Activated CD4-positive, alpha-beta T cell treated with anti-CD3 and anti-CD28 coated beads, Interleukin-2, amount 50 U/mL, for 4 hours (primary cell): Measurements from ENCODE around the gene GSN.
A peak's percentile ranks its signal among the peaks of the same experiment; 100 is the strongest.

Experiments used
- DNase-seq, 2 experiments: peaks; one replicate each; pipeline ENCODE4 v3.0.0-alpha.2; 2020

GSN gene

GRCh38 chr9:121358751-121359150, 90.8 kb downstream of the GSN start:
- DNase-seq, result no peak

- DNase-seq, result no peak
These were observed 91.7 kb downstream of the GSN start for GRCh38 chr9:121359351-121360294.

- DNase-seq, result no peak
These were observed 92.8 kb downstream of the GSN start for GRCh38 chr9:121360601-121361374.

GRCh38 chr9:121362813-121363621, 95.1 kb downstream of the GSN start:
- DNase-seq, result no peak

GRCh38 chr9:121363622-121363961, 95.6 kb downstream of the GSN start:
- DNase-seq, result no peak

GRCh38 chr9:121364077-121364476, 96.1 kb downstream of the GSN start:
- no peak for DNase-seq

GRCh38 chr9:121364886-121365285, 96.9 kb downstream of the GSN start:
- no peak for DNase-seq

- DNase-seq, result no peak
These were observed 97.6 kb downstream of the GSN start for GRCh38 chr9:121365564-121365963.

- DNase-seq, result no peak
These were observed 98.7 kb downstream of the GSN start for GRCh38 chr9:121366611-121367192.

- DNase-seq, result no peak
These were observed 99.6 kb downstream of the GSN start for GRCh38 chr9:121367306-121368137.

GRCh38 chr9:121368138-121368522, 100.2 kb downstream of the GSN start:
- DNase-seq, result no peak

- DNase-seq, result no peak
These were observed 100.8 kb downstream of the GSN start for GRCh38 chr9:121368745-121369144.

- peak; percentile 39 to 51 for DNase-seq
These were observed 101.8 kb downstream of the GSN start, which contains the start of gene STOM for GRCh38 chr9:121369595-121370265. Gene STOM (minus strand): TSS chr9:121370250. CDS start chr9:121370187, 63 bp downstream.

GRCh38 chr9:121371495-121372061, 103.6 kb downstream of the GSN start:
- no peak for DNase-seq

GRCh38 chr9:121372239-121373010, 104.5 kb downstream of the GSN start:
- DNase-seq, result no peak

- DNase-seq, result no peak
These were observed 105.2 kb downstream of the GSN start for GRCh38 chr9:121373011-121373729.

GRCh38 chr9:121376214-121376830, 108.4 kb downstream of the GSN start:
- DNase-seq, result no peak

GRCh38 chr9:121380846-121381245, 112.9 kb downstream of the GSN start:
- no peak for DNase-seq
